Skeletal muscle satellite cell (primary cell): ENCODE measurements around the gene ZDHHC6.

ENCODE experiments used
- H3K27me3 ChIP-seq: 2 replicates; pipeline ENCODE4 v1.7.0; 2013; ENCODE audit warnings: low read length; ENCODE audit not compliant: control insufficient read depth, insufficient read depth
- H3K36me3 ChIP-seq: 2 replicates; pipeline ENCODE4 v1.7.0; 2013; ENCODE audit warnings: mild to moderate bottlenecking, control low read depth, low read length; ENCODE audit not compliant: insufficient read depth
- H3K4me1 ChIP-seq: 2 replicates; pipeline ENCODE4 v1.7.0; 2013; ENCODE audit warnings: low read length; ENCODE audit not compliant: control insufficient read depth, insufficient read depth
- H3K4me2 ChIP-seq: 2 replicates; pipeline ENCODE4 v1.7.0; 2013; ENCODE audit warnings: mild to moderate bottlenecking, low read length
- H3K4me3 ChIP-seq: 2 replicates; pipeline ENCODE4 v1.7.0; 2013; ENCODE audit warnings: low read length
- H3K9ac ChIP-seq: 2 replicates; pipeline ENCODE4 v1.7.0; 2013; ENCODE audit warnings: mild to moderate bottlenecking, low read depth, low read length, moderate library complexity
- H3K9me3 ChIP-seq: replicated peaks from 2 replicates; pipeline ENCODE4 v1.7.0; 2013; ENCODE audit warnings: mild to moderate bottlenecking, control low read depth, low read length

Gene ZDHHC6

DNA sequence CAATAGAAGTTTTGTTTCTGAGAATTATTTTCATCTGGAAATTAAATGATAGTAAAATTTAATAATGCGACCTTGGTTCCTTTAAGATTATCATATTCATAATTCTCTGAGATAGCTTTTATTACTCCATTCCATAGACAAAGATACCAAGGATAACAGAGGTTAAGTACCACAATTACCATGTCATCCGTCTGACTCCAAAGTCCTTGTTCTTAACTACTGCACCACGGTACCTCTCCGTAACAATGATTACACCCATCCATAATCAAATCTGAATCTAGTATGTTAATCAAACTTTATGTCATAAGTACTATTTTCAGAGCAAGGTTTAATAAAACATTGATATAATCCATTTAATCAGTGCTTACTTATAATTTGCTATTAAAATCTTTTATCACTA lies 8.4 kb downstream of the ZDHHC6 start:
- H3K4me1 ChIP-seq = no peaks in the 10 kb centered on the region
- H3K36me3 ChIP-seq = peaks cover 37% of the 10 kb centered on the region
- H3K4me3 ChIP-seq = no peak overlapping the region

DNA sequence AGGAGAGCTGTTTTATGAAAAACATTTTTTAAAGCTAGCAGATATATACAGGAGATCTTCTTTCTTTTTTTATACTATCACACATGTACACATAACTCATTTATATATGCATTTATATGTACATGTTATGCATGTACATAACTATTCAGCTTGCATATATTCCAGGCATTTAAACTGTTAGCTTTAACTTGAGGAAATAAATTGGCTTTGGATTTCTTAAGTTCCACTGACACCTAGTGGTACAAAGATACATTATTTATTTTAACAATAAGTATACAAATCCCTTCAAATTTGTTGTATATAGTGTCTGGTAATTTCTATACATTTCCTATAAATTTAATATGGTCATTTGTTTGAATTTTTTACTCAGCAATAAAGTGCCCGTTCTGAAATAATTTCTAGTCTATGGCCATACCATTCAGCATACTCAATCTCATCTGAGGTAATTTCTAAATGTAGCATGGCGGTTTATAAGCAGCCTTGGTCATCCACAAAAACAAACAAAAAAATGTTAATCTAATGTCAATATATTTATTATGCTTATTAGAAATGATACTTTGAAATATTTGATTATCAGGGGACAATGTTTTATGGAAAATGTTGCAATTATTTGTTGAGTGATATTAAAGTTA lies 11.6 kb downstream of the ZDHHC6 start:
- H3K4me3 ChIP-seq = no peak overlapping the region
- no peaks in the 10 kb centered on the region for H3K27me3 ChIP-seq
- H3K4me1 ChIP-seq = no peaks in the 10 kb centered on the region
- no peaks in the 10 kb centered on the region for H3K9me3 ChIP-seq
- no peak overlapping the region for H3K4me2 ChIP-seq
- H3K9ac ChIP-seq = no peak overlapping the region
- H3K36me3 ChIP-seq = peaks cover 48% of the 10 kb centered on the region

More for the DNA sequence above, 8.4 kb downstream of the ZDHHC6 start:
- H3K27me3 ChIP-seq = no peaks in the 10 kb centered on the region
- no peaks in the 10 kb centered on the region for H3K9me3 ChIP-seq
- no peak overlapping the region for H3K4me2 ChIP-seq
- no peak overlapping the region for H3K9ac ChIP-seq

DNA sequence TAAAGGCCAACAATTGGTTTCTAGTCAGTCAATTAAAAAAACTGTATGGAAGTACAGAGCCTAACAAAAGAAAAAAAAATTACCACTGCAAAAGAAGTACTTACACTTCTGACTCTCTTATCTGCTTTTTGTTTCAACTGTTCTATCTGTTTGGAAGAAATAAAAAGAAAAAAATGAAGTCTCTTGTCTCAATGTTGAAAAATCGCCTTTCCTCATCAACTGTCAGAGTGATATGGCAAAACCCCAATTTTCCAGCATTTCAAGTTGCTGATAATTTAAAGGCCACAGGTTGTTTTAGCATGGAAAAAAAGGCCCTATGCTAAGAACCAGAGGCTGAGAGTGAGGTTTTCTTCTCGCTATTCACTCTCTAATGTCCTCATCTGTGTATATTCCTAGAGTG lies 13.6 kb downstream of the ZDHHC6 start:
- Histone ChIP-seq H3K9ac (no peak overlapping the region), H3K4me3 (no peak overlapping the region), H3K9me3 (no peaks in the 10 kb centered on the region), H3K27me3 (no peaks in the 10 kb centered on the region), H3K4me1 (no peaks in the 10 kb centered on the region), H3K36me3 (peaks cover 58% of the 10 kb centered on the region), H3K4me2 (no peak overlapping the region)

DNA sequence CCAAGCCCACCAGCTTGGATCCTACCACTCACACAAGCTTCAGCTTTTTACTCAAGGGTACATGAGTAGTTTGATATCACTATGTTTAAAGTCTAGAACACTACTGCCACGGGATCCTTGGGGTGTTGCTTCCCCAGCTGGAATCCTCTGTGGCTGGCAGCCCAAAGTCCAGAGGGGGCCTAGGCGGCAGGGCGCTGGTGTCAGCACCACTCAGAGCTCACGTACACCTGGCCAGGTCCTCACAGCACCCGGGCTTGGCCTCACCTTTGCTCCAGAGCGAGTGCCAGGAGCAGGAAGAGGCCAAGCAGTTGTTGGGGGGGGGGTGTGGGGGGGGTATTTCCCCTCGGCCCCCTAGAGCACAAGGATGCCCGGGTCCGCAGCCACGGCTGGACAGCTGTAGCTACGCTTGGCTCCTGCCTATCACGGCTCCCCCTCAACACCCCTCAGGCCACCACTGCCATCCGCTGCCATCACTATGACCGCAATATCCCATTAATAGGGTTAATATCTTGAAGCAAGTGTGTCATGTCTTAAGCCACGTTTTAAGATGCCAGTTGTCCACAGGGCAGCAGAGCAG lies 17.0 kb downstream of the ZDHHC6 start:
- H3K36me3 ChIP-seq = peaks cover 51% of the 10 kb centered on the region

DNA sequence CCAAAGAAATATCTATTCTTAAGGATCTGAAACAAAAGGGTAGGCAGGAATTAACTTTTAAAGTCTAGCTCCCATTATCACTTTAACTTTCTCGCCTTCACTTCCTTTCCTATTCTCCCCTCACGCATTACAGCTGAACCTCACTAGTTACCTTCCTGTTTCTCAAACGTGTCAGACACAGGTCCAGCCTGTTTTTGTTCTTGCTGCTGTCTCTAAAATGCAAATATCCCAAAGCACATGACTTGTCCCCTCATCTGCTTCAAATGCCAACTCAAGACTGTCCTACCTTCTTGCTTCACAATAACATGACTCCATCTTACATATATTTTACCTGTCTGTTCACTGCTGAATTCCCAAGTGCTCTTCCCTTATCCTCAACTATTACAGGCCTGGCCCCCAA lies 17.6 kb downstream of the ZDHHC6 start:
- Histone ChIP-seq H3K4me2 (no peak overlapping the region), H3K27me3 (no peaks in the 10 kb centered on the region), H3K4me1 (no peaks in the 10 kb centered on the region), H3K9ac (no peak overlapping the region), H3K9me3 (no peaks in the 10 kb centered on the region), H3K36me3 (peaks cover 45% of the 10 kb centered on the region), H3K4me3 (no peak overlapping the region)

More for the DNA sequence above, 17.0 kb downstream of the ZDHHC6 start:
- Histone ChIP-seq H3K4me2 (no peak overlapping the region), H3K9me3 (no peaks in the 10 kb centered on the region), H3K9ac (no peak overlapping the region), H3K4me3 (no peak overlapping the region), H3K4me1 (no peaks in the 10 kb centered on the region), H3K27me3 (no peaks in the 10 kb centered on the region)

DNA sequence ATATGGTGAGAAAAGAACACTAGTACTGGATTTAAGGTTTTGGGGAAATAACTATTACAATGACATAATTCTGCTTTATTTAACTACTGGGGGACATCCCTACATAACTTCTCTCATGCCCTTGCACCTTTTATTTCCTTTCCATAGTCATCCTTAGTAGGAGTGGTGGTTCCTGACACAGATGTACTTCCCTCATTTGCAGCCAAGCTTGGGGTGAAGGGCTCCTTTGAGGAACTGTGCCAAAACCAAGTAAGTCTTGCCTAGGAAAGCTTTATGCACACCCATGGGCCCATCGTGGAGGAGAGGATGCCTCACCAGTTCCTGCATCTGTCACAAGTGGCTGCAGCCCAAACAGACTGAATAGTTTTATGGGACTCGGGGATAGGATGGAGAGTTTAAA lies 20.6 kb downstream of the ZDHHC6 start:
- H3K27me3 ChIP-seq = no peaks in the 10 kb centered on the region
- peaks cover 20% of the 10 kb centered on the region for H3K36me3 ChIP-seq
- no peaks in the 10 kb centered on the region for H3K4me1 ChIP-seq
- H3K9ac ChIP-seq = no peak overlapping the region
- H3K4me2 ChIP-seq = no peak overlapping the region
- H3K4me3 ChIP-seq = no peak overlapping the region
- H3K9me3 ChIP-seq = no peaks in the 10 kb centered on the region

DNA sequence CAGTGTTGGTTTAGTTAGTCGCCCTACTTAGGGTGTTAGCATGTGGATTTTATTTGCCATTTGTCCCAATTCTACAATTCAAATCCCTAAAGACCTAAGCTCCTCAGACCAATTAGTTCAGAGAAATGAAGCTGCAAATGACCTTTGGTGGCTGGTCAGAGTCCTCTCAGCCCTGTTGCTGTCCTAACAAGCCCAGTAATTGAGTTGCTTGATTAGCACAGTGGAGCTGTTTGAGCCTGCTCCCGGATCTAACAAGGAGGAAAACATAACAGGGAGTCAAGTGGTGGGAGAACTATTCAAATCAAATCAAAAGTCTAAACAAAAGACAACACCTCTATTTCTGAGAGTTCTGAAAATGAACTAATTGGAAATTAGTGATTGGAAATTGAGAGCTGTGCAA lies 22.1 kb downstream of the ZDHHC6 start:
- H3K9ac ChIP-seq = no peak overlapping the region
- peaks cover 7% of the 10 kb centered on the region for H3K36me3 ChIP-seq
- H3K9me3 ChIP-seq = no peaks in the 10 kb centered on the region

DNA sequence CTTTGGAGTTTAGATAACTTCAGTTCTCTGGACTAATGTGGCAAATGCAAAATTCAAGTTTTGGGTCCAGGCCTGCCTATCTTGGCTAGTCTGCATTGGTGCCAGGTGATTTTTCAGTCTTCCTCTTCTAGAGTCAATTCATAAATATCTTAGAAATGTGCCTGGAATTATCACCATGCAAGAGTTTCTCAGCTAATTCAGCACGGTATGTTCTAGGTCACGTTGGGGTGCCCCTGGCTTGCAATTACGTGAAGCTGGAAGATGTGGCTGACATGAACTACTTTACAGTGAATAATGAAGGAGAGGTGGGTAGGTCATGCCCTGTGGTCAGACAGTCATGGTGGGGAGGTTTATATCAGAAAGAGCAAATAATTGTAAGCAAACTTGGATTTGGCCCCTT lies 25.0 kb downstream of the ZDHHC6 start:
- Histone ChIP-seq H3K4me1 (no peaks in the 10 kb centered on the region), H3K9ac (no peak overlapping the region), H3K4me3 (no peak overlapping the region), H3K9me3 (no peaks in the 10 kb centered on the region), H3K4me2 (no peak overlapping the region), H3K27me3 (no peaks in the 10 kb centered on the region), H3K36me3 (no peaks in the 10 kb centered on the region)

More for the DNA sequence above, 22.1 kb downstream of the ZDHHC6 start:
- Histone ChIP-seq H3K4me2 (no peak overlapping the region), H3K4me1 (no peaks in the 10 kb centered on the region), H3K4me3 (no peak overlapping the region), H3K27me3 (no peaks in the 10 kb centered on the region)

DNA sequence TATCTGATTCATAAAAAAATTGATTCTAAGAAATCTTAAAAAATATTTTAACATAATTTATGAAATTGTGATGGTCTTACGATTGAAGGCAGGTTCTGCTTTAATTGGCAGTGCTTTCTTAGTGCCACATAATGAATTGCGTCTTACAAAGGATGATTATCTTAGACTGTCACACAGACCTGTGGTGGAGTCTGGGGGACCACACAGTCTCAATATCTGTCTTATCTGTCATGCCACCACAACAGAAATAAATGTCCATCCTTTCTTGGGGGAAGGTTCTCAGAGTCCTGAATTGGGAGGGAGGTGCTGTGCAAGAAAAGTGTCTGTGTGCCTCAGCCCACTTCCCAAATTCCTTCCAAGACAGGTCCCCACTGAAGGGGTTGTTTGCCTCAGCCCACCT lies 34.0 kb downstream of the ZDHHC6 start:
- Histone ChIP-seq H3K9me3 (no peaks in the 10 kb centered on the region), H3K4me2 (no peak overlapping the region), H3K27me3 (peaks cover 3% of the 10 kb centered on the region), H3K4me3 (no peak overlapping the region), H3K36me3 (no peaks in the 10 kb centered on the region), H3K4me1 (no peaks in the 10 kb centered on the region), H3K9ac (no peak overlapping the region)

DNA sequence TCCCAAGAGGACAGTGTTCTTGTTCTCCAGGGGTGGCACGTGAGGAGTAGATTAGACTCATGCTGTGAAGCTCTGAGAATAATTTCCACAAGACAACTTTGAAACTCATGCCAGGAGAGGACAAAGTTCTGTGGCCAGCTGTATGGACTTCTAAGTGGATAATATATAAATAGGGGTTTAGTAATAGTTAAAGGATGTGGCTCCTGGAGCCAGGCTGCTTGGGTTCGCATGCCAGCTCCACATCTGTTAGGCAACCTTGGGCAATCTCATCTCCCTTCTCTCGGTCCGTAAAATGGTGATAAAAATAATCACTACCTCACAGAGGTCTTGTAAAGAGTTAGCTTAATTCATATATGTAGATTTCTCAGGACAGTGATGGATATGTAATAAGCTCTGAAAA lies 37.0 kb downstream of the ZDHHC6 start:
- H3K4me1 ChIP-seq = no peaks in the 10 kb centered on the region
- H3K4me3 ChIP-seq = no peak overlapping the region
- H3K9ac ChIP-seq = no peak overlapping the region
- no peaks in the 10 kb centered on the region for H3K36me3 ChIP-seq
- H3K9me3 ChIP-seq = no peaks in the 10 kb centered on the region
- peaks cover 6% of the 10 kb centered on the region for H3K27me3 ChIP-seq
- no peak overlapping the region for H3K4me2 ChIP-seq

DNA sequence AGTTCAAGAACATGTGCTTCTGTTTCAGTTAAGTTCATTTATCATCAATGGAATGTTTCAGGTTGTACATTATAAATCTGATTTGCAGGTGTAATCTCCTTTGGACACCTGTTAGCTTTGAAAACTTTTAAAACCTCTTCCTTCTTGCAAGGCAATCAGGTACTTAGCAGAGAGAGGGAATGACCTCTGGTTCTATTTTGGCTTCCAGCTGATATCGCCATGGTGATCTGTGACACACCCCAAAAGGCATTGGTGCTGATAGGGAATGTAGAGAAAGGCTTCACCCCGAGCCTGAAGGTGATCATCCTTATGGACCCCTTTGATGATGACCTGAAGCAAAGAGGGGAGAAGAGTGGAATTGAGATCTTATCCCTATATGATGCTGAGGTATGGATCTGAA lies 37.4 kb downstream of the ZDHHC6 start:
- peaks cover 6% of the 10 kb centered on the region for H3K27me3 ChIP-seq
- no peak overlapping the region for H3K4me3 ChIP-seq
- no peaks in the 10 kb centered on the region for H3K36me3 ChIP-seq
- H3K4me2 ChIP-seq = no peak overlapping the region
- no peaks in the 10 kb centered on the region for H3K9me3 ChIP-seq
- no peak overlapping the region for H3K9ac ChIP-seq
- no peaks in the 10 kb centered on the region for H3K4me1 ChIP-seq

DNA sequence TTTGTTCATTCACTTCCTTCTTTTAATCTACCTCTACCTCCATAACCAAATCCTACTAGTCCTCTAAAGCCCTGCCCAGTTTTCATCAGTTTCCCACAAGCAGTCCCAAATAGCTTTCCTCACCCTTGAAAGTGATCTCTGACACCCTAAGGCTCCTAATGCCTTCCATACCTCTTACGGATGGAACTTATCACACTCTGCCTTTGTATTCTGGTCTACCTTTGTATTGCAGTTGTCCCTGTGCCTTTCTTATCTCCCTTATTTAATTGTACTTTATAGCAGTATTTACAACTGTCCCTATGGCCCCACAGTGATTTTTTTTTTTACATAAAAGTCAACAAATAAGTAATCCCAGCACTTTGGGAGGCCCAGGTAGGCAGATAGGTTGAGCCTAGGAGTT lies 39.0 kb downstream of the ZDHHC6 start:
- H3K4me2 ChIP-seq = no peak overlapping the region
- H3K9ac ChIP-seq = no peak overlapping the region
- no peaks in the 10 kb centered on the region for H3K36me3 ChIP-seq
- no peak overlapping the region for H3K4me3 ChIP-seq
- H3K4me1 ChIP-seq = no peaks in the 10 kb centered on the region
- H3K27me3 ChIP-seq = peaks cover 6% of the 10 kb centered on the region
- no peaks in the 10 kb centered on the region for H3K9me3 ChIP-seq
